H1 (cell line): ENCODE data around the gene RIT2. TPM values are rescaled to one million over a fixed set of nuclear protein-coding genes. Genes with fewer than 3 reads are reported as not detected.

Experiments used
- CTCF ChIA-PET: fragments of 300-600 bp; sonication (Branson Sonifier 250); formaldehyde crosslinking; loops from one replicate; lab custom pipeline; 2021; ENCODE audit not compliant: partially characterized antibody; lab: Charles Lee
- POLR2A ChIA-PET: fragments of 300-600 bp; sonication (Branson Sonifier 250); formaldehyde crosslinking; loops from one replicate; lab custom pipeline; 2021; ENCODE audit warnings: inconsistent platforms; ENCODE audit not compliant: partially characterized antibody; lab: Charles Lee
- DNase-seq, 2 experiments: peaks; one replicate each; pipeline versions ENCODE4 v3.0.0 to v3.0.0-alpha.2; 2010 to 2022; ENCODE audit warnings: low spot score in 2 of 2, low read depth in 1 of 2, mixed read lengths in 1 of 2
- FAIRE-seq: peaks from 2 replicates; lab custom pipeline; 2011; peaks lifted over from hg19 to GRCh38; lab: Jason Lieb, UNC
- H2AFZ ChIP-seq: 2 replicates; pipeline ENCODE4 v1.8.1; 2012; ENCODE audit warnings: low read length, inconsistent platforms
- H2AK5ac ChIP-seq: 2 replicates; pipeline ENCODE4 v1.6.1; 2013; ENCODE audit warnings: low read depth, low read length
- H2BK120ac ChIP-seq: replicated peaks from 2 replicates; pipeline ENCODE3; 2013; ENCODE audit warnings: low read depth, low read length, inconsistent platforms
- H2BK12ac ChIP-seq: 2 replicates; pipeline ENCODE4 v1.6.1; 2013; ENCODE audit warnings: low read depth, low read length
- H2BK15ac ChIP-seq: 2 replicates; pipeline ENCODE4 v1.6.1; 2013; ENCODE audit warnings: low read length
- H2BK20ac ChIP-seq: 2 replicates; pipeline ENCODE4 v1.6.1; 2013; ENCODE audit warnings: low read length
- H2BK5ac ChIP-seq: 2 replicates; pipeline ENCODE4 v1.6.1; 2013; ENCODE audit warnings: low read depth, low read length
- H3K14ac ChIP-seq: 2 replicates; pipeline ENCODE4 v1.6.1; 2013; ENCODE audit warnings: inconsistent platforms; ENCODE audit not compliant: insufficient read length
- H3K18ac ChIP-seq: 2 replicates; pipeline ENCODE4 v1.6.1; 2013; ENCODE audit warnings: low read length; ENCODE audit errors: extremely low read depth
- H3K23ac ChIP-seq: 2 replicates; pipeline ENCODE4 v1.6.1; 2013; ENCODE audit warnings: inconsistent platforms; ENCODE audit not compliant: insufficient read length
- H3K23me2 ChIP-seq: 2 replicates; pipeline ENCODE4 v1.6.1; 2013; ENCODE audit warnings: low read depth, low read length
- H3K27ac ChIP-seq: 2 replicates; pipeline ENCODE4 v1.6.1; 2011; ENCODE audit warnings: low read depth, low read length, inconsistent platforms
- H3K27me3 ChIP-seq, 4 experiments: replicated peaks in 1 of 4; 1 replicate in 1 of 4; 2 replicates in 3 of 4; pipeline versions ENCODE4 v1.6.1 to v1.8.1; 2011 to 2013; ENCODE audit warnings: low read length in 3 of 4, mild to moderate bottlenecking in 3 of 4, inconsistent platforms in 2 of 4, mixed read lengths in 2 of 4, moderate library complexity in 1 of 4; ENCODE audit not compliant: control insufficient read depth in 3 of 4, insufficient read depth in 3 of 4; ENCODE audit errors: extremely low read depth in 1 of 4
- H3K36me3 ChIP-seq, 4 experiments: 2 replicates each; pipeline versions ENCODE4 v1.6.1 to v1.8.1; 2011 to 2013; ENCODE audit warnings: mild to moderate bottlenecking in 4 of 4, low read length in 3 of 4, moderate library complexity in 2 of 4, control low read depth in 1 of 4, inconsistent platforms in 1 of 4; ENCODE audit not compliant: insufficient read depth in 4 of 4, control insufficient read depth in 2 of 4
- H3K4ac ChIP-seq: replicated peaks from 2 replicates; pipeline ENCODE3; 2013; ENCODE audit warnings: low read length, low read depth, mixed read lengths, inconsistent platforms; ENCODE audit not compliant: insufficient read length
- H3K4me1 ChIP-seq, 4 experiments: replicated peaks in 1 of 4; 1 replicate in 1 of 4; 2 replicates in 3 of 4; pipeline versions ENCODE4 v1.6.1 to v1.8.1; 2011 to 2013; ENCODE audit warnings: low read length in 3 of 4, inconsistent platforms in 2 of 4, mixed read lengths in 1 of 4; ENCODE audit not compliant: insufficient read depth in 4 of 4, control insufficient read depth in 3 of 4
- H3K4me2 ChIP-seq, 2 experiments: 2 replicates each; pipeline versions ENCODE4 v1.6.1 to v1.8.1; 2011 to 2013; ENCODE audit warnings: low read depth in 2 of 2, low read length in 2 of 2, control low read depth in 1 of 2, inconsistent platforms in 1 of 2, mild to moderate bottlenecking in 1 of 2; ENCODE audit not compliant: insufficient read depth in 1 of 2
- H3K4me3 ChIP-seq, 4 experiments: fragments of 200-600, 300-600 bp in 1 of 4; sonication (generic), shearing (Covaris generic), sonication (Bioruptor Twin) in 1 of 4; 2 replicates each; pipeline versions ENCODE4 v1.5.1 to v1.8.1; 2011 to 2016; ENCODE audit warnings: low read length in 4 of 4, low read depth in 3 of 4, control low read depth in 2 of 4, inconsistent platforms in 2 of 4, mild to moderate bottlenecking in 2 of 4, mixed read lengths in 1 of 4, moderate library complexity in 1 of 4; ENCODE audit not compliant: insufficient read depth in 2 of 4; ENCODE audit errors: extremely low read depth in 1 of 4
- H3K56ac ChIP-seq: replicated peaks from 2 replicates; pipeline ENCODE3; 2013; ENCODE audit warnings: low read depth, mild to moderate bottlenecking, mixed read lengths, low read length, inconsistent platforms; ENCODE audit not compliant: insufficient read length
- H3K79me1 ChIP-seq: 2 replicates; pipeline ENCODE4 v1.6.1; 2013; ENCODE audit warnings: low read depth, low read length, control low read depth
- H3K79me2 ChIP-seq, 2 experiments: 2 replicates each; pipeline versions ENCODE4 v1.6.1 to v1.8.1; 2012 to 2013; ENCODE audit warnings: low read length in 2 of 2, mild to moderate bottlenecking in 2 of 2, inconsistent platforms in 1 of 2; ENCODE audit not compliant: insufficient read depth in 2 of 2, control insufficient read depth in 1 of 2
- H3K9ac ChIP-seq, 4 experiments: replicated peaks in 1 of 4; 1 replicate in 1 of 4; 2 replicates in 3 of 4; pipeline versions ENCODE4 v1.6.1 to v1.8.1; 2011 to 2013; ENCODE audit warnings: low read depth in 3 of 4, low read length in 3 of 4, control low read depth in 2 of 4, mild to moderate bottlenecking in 2 of 4, moderate library complexity in 2 of 4, inconsistent platforms in 1 of 4; ENCODE audit errors: extremely low read depth in 1 of 4
- H3K9me3 ChIP-seq, 2 experiments: 2 replicates each; pipeline versions ENCODE4 v1.6.1 to v1.8.1; 2012 to 2013; ENCODE audit warnings: mild to moderate bottlenecking in 2 of 2, moderate library complexity in 2 of 2, control low read depth in 1 of 2, inconsistent platforms in 1 of 2, low read depth in 1 of 2, low read length in 1 of 2, mixed read lengths in 1 of 2; ENCODE audit not compliant: insufficient read depth in 2 of 2
- H4K20me1 ChIP-seq, 2 experiments: replicated peaks in 1 of 2; 2 replicates each; pipeline versions ENCODE3 to v1.8.1; 2011 to 2013; ENCODE audit warnings: inconsistent platforms in 2 of 2, low read length in 2 of 2, mild to moderate bottlenecking in 1 of 2; ENCODE audit not compliant: insufficient read depth in 2 of 2, control insufficient read depth in 1 of 2
- H4K5ac ChIP-seq: 2 replicates; pipeline ENCODE4 v1.6.1; 2013; ENCODE audit warnings: low read length, low read depth, mixed read lengths, inconsistent platforms; ENCODE audit not compliant: insufficient read length
- H4K8ac ChIP-seq: 2 replicates; pipeline ENCODE4 v1.8.0; 2013; ENCODE audit warnings: mild to moderate bottlenecking, moderate library complexity, low read length, inconsistent platforms; ENCODE audit not compliant: insufficient read depth; ENCODE audit errors: extremely low read depth
- H4K91ac ChIP-seq: replicated peaks from 2 replicates; pipeline ENCODE3; 2013; ENCODE audit warnings: low read length, mixed read lengths, inconsistent platforms; ENCODE audit not compliant: insufficient read length
- CBX5 ChIP-seq: fragments of 300-800, 300-1000 bp; sonication (generic); IDR thresholded peaks from 2 replicates; pipeline ENCODE4 v1.7.1; 2016; ENCODE audit warnings: antibody characterized with exemption, low read length, low read depth
- POLR2A ChIP-seq, 2 experiments: IDR thresholded peaks; 1 replicate in 1 of 2; 2 replicates in 1 of 2; pipeline ENCODE4 v1.6.1; 2011; ENCODE audit warnings: low read depth in 2 of 2, low read length in 2 of 2, mild to moderate bottlenecking in 2 of 2; ENCODE audit errors: control extremely low read depth in 1 of 2
- POU5F1 ChIP-seq: IDR thresholded peaks from 2 replicates; pipeline ENCODE4 v1.6.1; 2011; ENCODE audit warnings: low read depth, mild to moderate bottlenecking, low read length, moderate library complexity
- RBBP5 ChIP-seq: IDR thresholded peaks from 2 replicates; pipeline ENCODE4 v1.7.1; 2012; ENCODE audit warnings: low read depth, mild to moderate bottlenecking, inconsistent platforms, low read length, moderate library complexity, borderline replicate concordance
- SUZ12 ChIP-seq: fragments of 200-600 bp; sonication (generic); IDR thresholded peaks from 2 replicates; pipeline ENCODE4 v1.6.1; 2012; ENCODE audit warnings: mild to moderate bottlenecking, inconsistent platforms, low read length, moderate library complexity, mixed read lengths
- polyA plus RNA-seq, 7 experiments: library from polyadenylated mRNA; depleted of rRNA in 3 of 7; stranded (reverse) in 5 of 7; unstranded in 2 of 7; fragments of >200 nt in 5 of 7; fragments of 200-250 nt in 2 of 7; gene quantifications; 1 replicate in 5 of 7; 2 replicates in 1 of 7; 4 replicates in 1 of 7; pipeline versions ENCODE4 v1.2.1 to v1.2.3, GENCODE V29; 2011 to 2013; ENCODE audit warnings: missing spikeins in 2 of 7, mixed read lengths in 2 of 7
- total RNA-seq: library from RNA; stranded (reverse); fragmentation: NEBNext Ultra II Directional; extraction: Animal tissue kit (Norgen Biotek cat#: 25700); gene quantifications from 2 replicates; pipeline ENCODE4 v1.2.1, GENCODE V29; 2021
- TF ChIP-seq, protein P1 (sequence below): IDR thresholded peaks from 2 replicates; pipeline ENCODE4 v1.6.1; 2012; ENCODE audit warnings: inconsistent platforms
- TF ChIP-seq, protein P2 (sequence below): IDR thresholded peaks from 2 replicates; pipeline ENCODE4 v1.6.1; 2011; ENCODE audit warnings: low read length, improper control_type of control experiment

The RIT2 gene
- total and polyA plus RNA-seq, 2 of the 8 experiments (the other 6 are each of a cell fraction or from before 2014, with no cell fraction given): 0.67 to 3.2 TPM

DNA sequence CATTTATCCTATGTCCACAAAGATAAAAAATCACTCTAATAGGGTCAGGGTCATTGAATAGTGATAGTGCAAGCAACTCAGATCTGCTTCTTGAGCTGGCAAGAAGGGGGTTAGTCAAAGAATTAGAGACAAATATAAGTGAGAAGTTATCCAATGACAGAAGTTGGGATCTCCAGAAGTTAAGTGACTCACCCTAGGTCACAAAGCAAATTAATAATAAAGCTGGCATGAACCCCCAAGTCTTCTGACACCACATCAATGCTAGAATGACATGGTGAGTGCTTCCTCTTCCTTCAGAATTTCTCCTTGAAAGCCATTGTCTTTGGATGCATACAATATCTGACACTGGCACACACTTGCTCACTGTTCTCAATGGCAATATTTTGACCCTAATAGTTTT lies 343.5 kb downstream of the RIT2 start:
- no peak overlapping the region for H3K23ac ChIP-seq

More for the DNA sequence above, 343.5 kb downstream of the RIT2 start:
- no peak overlapping the region for H3K27ac ChIP-seq
- H3K18ac ChIP-seq: no peak overlapping the region
- CTCF ChIA-PET: no interaction called here
- no peak overlapping the region for H4K91ac ChIP-seq
- H3K4me3 ChIP-seq: no peak overlapping the region
- no peak overlapping the region for H4K8ac ChIP-seq
- H3K9me3 ChIP-seq: peaks cover 2 to 6% of the 10 kb centered on the region in 2 experiments; a peak in 2 of 4 replicates
- no peak overlapping the region; the same call in 1 of the 2 replicates for H2BK20ac ChIP-seq
- no peak overlapping the region for H3K4ac ChIP-seq
- DNase-seq (no peak), FAIRE-seq (no peak)
- no peak overlapping the region for H4K5ac ChIP-seq
- H3K27me3 ChIP-seq: no peaks in the 10 kb centered on the region
- no peaks in the 10 kb centered on the region for H3K4me1 ChIP-seq
- H3K4me2 ChIP-seq: no peak overlapping the region
- no peak overlapping the region for H3K56ac ChIP-seq
- no peaks in the 10 kb centered on the region for H3K79me2 ChIP-seq
- no peak overlapping the region for H3K9ac ChIP-seq
- H2AK5ac ChIP-seq: no peak overlapping the region
- no peak overlapping the region for H2BK120ac ChIP-seq
- no peak overlapping the region for H3K14ac ChIP-seq
- H3K36me3 ChIP-seq: no peaks in the 10 kb centered on the region
- H3K79me1 ChIP-seq: no peaks in the 10 kb centered on the region
- no peak overlapping the region for H2AFZ ChIP-seq
- H3K23me2 ChIP-seq: no peaks in the 10 kb centered on the region
- H2BK12ac ChIP-seq: no peak overlapping the region
- POLR2A ChIA-PET: no interaction called here
- no peak overlapping the region for H2BK15ac ChIP-seq
- H4K20me1 ChIP-seq: no peaks in the 10 kb centered on the region
- TF ChIP-seq, protein P1, sequence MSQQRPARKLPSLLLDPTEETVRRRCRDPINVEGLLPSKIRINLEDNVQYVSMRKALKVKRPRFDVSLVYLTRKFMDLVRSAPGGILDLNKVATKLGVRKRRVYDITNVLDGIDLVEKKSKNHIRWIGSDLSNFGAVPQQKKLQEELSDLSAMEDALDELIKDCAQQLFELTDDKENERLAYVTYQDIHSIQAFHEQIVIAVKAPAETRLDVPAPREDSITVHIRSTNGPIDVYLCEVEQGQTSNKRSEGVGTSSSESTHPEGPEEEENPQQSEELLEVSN: no peak
- TF ChIP-seq POU5F1 (no peak), POLR2A (IDR thresholded peaks at IDR 0.05; ENCODE audit: control extremely low read depth in 1 of 2, low read depth in 2 of 2, low read length in 2 of 2) (no peak), RBBP5 (no peak), CBX5 (no peak), SUZ12 (no peak)
- TF ChIP-seq, protein P2, sequence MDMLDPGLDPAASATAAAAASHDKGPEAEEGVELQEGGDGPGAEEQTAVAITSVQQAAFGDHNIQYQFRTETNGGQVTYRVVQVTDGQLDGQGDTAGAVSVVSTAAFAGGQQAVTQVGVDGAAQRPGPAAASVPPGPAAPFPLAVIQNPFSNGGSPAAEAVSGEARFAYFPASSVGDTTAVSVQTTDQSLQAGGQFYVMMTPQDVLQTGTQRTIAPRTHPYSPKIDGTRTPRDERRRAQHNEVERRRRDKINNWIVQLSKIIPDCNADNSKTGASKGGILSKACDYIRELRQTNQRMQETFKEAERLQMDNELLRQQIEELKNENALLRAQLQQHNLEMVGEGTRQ: no peak
- H2BK5ac ChIP-seq: no peak overlapping the region
